GM12892 (cell line): Measurements from ENCODE around the gene SCG5.

ENCODE experiments used
- POLR2A ChIP-seq: IDR thresholded peaks from 2 replicates; pipeline ENCODE4 v1.6.1; 2011; ENCODE audit warnings: low read depth, low read length, control low read depth
- POLR2AphosphoS5 ChIP-seq: IDR thresholded peaks from 2 replicates; pipeline ENCODE4 v1.6.1; 2011; ENCODE audit warnings: low read depth, low read length, control low read depth

DNA sequence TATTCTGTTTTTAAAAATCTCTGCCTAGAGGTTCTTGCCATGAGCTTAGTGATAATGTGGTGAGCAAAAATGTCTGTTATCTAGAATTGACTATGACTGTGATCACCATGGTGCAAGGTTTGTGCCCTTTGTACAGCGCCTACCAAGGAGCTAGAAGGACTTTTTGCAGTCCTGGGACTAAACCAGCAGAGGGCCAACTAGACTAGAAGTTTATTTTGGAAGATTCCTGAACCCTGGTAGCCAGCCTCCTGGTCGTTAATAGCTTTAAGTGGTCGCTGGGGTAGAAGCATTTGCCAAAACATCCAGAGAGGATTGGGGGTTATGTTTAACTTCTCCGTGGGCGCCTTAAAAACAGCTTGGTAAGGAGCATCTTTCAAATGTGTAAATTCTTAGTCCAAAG is 7.8 kb downstream of the SCG5 start:
- TF ChIP-seq POLR2AphosphoS5: no peak
- no peak for TF ChIP-seq POLR2A
